GM18498 (cell line): Measurements from ENCODE around the gene ACTL10.
A peak's percentile ranks its signal among the peaks of the same experiment; 100 is the strongest.
"Not testable (repeated sequence)": the region's sequence is repeated elsewhere in the genome, so short reads cannot be mapped to it uniquely, and the experiment has no call there.

ENCODE experiments used
- ATAC-seq: cut with Tn5 transposase; IDR thresholded peaks from one replicate; pipeline ENCODE4 v1.9.1; 2021; ENCODE audit warnings: mild to moderate bottlenecking, moderate library complexity; ENCODE audit not compliant: unreplicated experiment

The ACTL10 gene

GRCh38 chr20:33666293-33667244 lies at the start of gene ACTL10:
Gene ACTL10 (plus strand): TSS chr20:33666943. CDS start chr20:33667498, 555 bp downstream.
- peak; percentile 57 for ATAC-seq

- ATAC-seq, result no peak
These were observed 44.9 kb upstream of the ACTL10 start for GRCh38 chr20:33621717-33622400.

GRCh38 chr20:33622705-33623365 lies 43.9 kb upstream of the ACTL10 start:
- ATAC-seq, result no peak

DNA sequence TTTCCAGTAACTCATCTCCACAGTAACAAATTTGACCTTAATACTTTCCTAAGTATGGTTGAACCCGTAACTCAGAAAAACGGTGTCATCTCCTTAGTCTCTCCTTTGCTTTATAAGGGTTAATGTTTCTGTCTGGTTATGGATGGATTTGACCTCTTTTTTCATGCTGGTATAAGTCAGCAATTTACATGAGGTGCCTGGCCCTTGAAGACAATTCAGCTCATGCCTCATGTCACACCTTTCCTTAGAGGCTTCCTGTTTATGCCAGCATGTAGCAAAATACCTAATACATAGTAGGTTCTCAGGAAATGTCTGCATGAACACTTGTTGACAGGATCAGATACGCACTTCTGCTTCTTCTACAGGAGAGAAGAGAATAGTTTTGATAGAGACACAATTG lies 42.3 kb upstream of the ACTL10 start:
- no peak for ATAC-seq

DNA sequence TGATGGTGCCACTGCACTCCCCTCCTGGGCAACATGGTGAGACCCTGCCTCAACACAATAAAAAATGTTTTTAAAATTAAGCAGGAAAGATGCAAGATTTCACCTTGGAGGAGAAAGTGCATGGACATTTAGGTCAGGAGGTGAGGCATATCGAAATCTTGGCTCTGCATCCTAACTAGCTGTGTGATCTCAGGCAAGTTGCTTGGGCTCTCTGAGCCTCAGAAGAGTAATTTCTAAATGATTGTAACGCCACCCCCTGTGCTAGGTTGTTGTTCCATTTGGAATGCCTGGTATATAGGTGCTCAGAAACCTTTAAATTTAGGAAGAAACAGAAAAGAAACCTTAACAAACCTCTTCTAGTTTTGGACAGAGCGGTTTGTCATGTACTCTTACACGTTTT lies 40.6 kb upstream of the ACTL10 start:
- ATAC-seq, result no peak

- no peak for ATAC-seq
These were observed 39.0 kb upstream of the ACTL10 start for GRCh38 chr20:33627577-33628216.

DNA sequence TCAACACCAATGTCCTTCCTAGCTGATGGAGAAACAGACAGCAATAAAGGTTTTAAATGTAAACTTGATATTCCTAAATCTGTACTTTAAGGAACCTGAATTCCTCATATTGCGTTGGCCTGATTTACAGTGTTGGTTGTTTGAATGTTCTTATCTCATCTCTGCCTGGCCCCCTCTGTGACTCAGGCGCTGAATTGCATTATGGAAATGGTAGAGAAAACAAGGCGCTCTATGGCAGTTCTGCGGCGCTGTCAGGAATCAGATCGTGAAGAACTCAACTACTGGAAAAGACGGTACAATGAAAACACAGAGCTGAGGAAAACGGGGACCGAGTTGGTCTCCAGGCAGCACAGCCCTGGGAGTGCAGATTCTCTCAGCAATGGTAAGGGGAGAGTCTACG lies 37.2 kb upstream of the ACTL10 start:
- ATAC-seq, result no peak

GRCh38 chr20:33629979-33630378 lies 36.8 kb upstream of the ACTL10 start:
- ATAC-seq, result no peak

DNA sequence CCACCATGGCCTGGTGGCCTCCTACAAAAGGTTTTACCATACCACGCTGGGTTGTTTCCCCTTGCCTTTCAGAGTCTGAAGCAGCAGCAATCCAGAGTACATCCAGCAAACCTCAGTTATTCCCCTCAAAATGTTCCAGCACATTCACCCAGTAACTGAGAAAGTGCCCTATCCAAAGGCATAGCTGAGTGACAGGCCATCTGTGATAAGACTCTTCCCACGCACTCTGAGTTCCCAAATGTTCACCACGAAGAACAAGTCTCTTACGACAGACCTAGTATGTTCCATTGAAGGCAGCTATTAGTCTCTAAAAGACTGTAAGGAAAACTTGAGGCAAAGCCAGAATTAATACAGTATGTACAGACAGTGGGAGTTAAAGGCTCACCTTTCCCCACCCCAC lies 36.2 kb upstream of the ACTL10 start:
- ATAC-seq, result no peak

- not testable (repeated sequence) for ATAC-seq
These were observed 34.8 kb upstream of the ACTL10 start for GRCh38 chr20:33631910-33632309.

- ATAC-seq, result no peak
These were observed 31.4 kb upstream of the ACTL10 start for GRCh38 chr20:33635341-33635740.

DNA sequence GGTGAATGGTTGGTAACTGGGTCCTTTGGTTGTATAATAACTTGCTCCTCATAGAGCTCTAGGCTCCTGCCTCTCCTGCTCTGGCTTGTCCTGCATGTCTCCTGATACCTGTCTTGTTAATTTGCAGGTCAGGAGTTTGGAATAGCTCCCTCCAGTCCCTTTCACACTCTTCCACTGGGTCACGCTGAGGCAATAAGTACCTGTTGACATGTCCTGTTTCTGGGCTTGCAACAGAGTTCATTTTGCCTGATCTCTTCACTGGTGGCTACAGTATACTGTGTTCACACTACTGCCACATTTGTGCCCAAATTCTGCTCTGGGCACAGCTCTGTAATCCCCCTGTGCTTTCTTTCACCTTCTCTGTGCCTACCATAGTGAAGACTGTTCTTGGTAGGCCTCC lies 30.0 kb upstream of the ACTL10 start:
- no peak for ATAC-seq

DNA sequence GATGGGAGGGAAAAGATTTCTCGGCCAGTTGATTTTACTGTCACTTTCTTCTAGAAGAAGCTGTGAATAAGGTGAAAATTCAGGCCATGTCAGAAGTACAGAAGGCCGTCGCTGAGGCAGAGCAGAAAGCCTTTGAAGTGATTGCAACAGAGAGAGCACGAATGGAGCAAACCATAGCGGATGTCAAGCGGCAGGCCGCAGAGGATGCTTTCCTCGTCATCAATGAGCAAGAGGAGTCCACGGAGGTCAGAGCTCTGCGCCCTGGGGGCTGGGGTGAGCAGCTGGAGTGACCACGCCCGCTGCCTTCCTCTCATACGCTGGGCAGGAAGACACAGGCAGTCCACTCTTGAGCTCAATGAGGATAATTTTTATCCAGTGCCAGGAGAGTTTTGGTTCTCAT lies 26.5 kb upstream of the ACTL10 start:
- no peak for ATAC-seq

DNA sequence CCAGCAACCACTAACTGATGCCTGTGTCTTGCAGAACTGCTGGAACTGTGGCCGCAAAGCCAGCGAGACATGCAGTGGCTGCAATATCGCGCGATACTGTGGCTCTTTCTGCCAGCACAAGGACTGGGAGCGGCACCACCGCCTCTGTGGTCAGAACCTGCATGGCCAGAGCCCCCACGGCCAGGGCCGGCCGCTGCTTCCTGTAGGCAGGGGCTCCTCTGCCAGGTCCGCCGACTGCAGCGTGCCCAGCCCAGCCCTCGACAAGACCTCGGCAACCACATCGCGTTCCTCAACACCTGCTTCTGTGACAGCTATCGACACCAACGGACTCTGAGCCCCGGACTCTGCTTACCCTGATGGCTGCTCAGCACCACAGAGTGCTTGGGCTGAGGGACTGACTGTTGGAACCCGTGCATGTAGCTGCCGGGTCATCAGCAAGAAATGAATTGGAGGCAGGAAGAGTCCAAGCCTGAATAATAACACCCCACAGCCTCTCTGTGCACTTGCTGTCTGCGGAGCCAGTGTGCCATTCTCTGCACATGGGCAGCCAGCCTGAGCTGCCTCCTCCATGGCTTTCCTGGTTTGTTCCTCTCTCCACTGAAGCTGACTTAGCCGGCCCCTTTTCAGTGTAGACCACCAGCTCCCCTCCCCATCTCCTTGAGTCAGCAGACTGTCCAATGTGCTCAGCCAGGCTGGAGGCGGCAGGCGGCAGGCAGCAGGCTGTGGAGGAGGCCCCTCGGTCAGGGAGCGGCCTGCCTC lies 22.3 kb upstream of the ACTL10 start:
- ATAC-seq, result no peak

DNA sequence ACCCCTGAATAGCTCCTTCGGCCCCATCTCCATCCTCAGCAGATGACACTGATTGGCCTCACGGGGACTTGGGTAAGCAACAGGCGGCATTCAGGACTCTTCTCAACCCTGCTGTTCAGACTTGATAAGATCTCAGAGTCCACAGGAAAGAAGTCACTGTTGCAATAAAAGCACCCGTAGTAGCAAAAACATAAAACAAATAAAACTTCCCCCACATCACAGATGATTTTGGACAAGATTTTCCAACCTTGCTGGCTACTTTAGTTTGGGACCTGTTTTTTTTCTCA lies 21.7 kb upstream of the ACTL10 start:
- no peak for ATAC-seq

DNA sequence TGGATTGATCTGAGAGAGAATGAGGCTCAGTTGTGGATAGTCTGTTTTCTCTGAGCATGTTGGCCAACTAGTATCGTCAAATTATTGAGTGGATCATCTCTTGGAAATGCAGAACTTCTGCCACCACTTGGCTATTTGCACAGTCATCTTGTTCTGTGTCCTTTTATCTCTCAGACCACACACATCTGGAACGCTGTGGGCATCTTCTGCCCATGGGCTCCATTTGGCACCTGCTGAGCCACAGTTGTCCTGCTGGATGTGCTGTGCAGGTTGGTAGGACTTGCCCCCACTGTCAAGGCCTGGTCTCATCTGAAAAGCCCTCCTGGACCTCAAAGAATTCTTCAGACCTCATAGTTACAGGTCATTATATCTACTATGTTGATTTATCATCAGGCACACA lies 21.3 kb upstream of the ACTL10 start:
- ATAC-seq, result no peak

GRCh38 chr20:33646191-33646590 lies 20.6 kb upstream of the ACTL10 start:
- no peak for ATAC-seq

GRCh38 chr20:33646959-33647602 lies 19.7 kb upstream of the ACTL10 start:
- ATAC-seq, result not testable (repeated sequence)

DNA sequence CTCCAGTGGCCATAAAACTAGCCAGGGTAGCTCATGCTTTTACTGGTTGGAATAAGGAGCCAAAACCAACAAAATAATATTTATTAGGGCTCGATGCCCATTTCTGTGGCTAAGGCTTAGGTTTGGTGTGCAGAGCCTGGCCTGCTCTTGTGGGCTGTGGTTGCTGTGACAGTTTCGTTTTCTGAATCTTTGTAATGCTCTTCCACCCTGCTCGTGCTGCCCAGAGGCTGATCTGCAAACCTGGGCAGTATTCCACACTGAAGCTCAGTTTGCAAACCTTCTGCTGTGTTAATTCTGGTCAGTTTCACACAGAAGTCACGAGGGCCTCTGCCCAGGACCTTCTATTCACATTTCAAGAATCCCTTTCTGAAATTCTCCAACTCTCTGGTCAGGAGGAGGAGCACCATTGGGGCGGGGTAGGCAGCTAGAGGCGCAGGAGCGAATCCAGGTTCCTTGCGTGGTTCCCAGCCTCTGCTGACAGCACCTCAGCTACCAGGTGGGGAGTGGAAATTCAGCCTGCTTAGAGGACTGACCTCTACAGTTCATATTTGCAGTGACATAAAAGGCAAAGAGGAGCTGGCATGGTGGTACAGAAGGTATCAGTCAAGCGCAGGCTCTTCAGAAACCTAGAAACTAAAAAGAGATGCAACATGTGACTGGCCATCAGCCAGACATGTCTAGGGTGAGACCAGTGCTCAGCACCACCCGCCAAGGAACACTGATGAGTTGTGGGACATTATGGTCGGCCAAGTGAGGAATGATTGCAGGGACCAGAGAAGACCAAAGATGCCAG lies 18.9 kb upstream of the ACTL10 start:
- ATAC-seq, result peak; percentile 81
